ENCODE results near the gene GCHFR.

GCHFR gene

DNA sequence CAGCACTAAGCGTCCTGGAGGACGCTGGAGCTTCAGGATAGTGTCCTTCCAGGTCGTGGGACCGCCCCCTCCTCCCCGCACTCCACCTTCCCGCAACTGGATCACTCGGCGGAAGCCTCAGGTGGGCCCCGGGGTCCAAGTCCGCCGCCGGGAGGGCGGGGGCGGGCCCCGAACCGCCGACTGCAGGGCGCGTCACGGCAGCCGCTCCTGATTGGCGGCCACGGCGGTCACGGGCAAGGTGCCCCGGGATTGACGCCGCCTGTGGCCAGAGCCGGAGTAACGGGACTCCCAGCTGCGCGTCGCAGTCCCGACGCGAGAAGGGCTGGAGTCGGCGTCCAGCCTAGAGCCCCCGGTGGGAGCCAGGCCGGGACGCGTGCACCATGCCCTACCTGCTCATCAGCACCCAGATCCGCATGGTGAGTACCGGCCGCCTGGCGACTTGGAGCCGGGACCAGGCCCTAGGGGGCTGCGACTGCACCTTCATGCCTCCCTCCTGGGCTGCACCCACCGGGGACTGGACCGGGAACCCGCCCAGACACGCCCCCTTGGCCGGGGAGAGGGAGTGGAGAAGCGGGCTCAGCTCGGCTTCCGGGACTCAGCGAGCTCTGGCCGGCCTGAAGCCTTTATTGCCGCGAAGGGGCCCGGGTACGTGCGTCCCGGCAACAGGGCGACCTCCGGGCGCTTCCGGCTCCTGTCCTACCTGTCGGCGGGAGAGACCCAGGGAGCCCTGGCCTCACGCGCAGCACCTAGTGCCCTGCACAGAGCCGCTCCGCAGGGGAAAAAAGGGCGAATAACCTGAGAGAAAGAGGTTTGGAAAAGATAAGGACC is at the start of gene GCHFR:
Gene GCHFR, plus strand, starts transcription at position 268 of the 828 bp plus-strand sequence. Its CDS starts 113 bp downstream, at position 381.
- no peak for DNase-seq

DNA sequence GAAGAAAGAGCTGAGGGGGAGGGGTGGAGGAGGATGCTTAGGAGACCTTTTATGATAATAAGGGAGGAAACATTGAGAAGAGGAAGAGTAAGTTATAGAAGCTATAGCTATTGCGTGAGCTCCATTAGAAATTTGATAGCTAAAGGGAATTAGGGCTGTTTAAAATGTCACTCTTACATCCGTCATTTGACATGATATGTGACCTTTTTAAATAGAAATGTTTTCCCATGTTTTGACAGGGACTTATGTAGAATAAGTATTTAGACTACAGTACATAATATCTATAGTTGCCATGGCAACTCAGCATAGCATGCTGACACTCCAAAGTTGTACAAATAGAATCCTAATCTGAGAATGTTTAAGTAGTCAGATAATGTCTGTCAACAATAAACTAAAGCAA is 49.7 kb upstream of the GCHFR start:
- no peak for DNase-seq

DNA sequence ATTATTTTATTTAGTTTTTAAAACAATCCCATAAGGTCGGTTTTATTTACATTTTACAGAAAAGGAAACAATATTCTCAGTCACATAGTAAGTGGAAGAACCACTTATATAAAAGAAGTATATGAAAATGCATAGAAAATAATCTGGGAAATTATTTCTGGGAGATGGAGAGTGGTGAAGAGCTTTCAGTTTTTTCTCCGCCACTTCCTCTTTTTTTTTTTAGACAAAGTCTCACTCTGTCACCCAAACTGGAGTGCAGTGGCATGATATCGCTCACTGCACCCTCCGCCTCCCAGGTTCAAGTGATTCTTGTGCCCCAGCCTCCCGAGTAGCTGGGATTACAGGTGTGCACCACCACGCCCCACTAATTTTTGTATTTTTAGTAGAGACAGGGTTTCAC is 47.7 kb upstream of the GCHFR start:
- DNase-seq: no peak

DNA sequence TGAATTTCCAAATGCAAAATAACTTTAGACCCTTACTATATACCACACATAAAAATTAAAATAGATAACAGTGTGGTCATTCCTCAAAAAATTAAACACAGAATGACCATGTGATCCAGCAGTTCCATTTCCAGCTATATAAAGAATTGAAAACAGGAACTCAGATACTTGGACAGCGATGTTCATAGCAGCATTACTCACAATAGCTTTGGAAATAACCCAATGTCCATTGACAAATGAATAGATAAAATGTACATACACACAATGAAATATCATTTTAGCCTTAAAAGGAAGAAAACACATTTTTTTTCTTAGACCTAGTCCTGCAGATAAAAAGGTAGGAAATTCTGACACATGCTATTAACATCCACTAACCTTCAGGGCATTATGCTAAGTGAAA is 42.2 kb upstream of the GCHFR start:
- no peak for DNase-seq

DNA sequence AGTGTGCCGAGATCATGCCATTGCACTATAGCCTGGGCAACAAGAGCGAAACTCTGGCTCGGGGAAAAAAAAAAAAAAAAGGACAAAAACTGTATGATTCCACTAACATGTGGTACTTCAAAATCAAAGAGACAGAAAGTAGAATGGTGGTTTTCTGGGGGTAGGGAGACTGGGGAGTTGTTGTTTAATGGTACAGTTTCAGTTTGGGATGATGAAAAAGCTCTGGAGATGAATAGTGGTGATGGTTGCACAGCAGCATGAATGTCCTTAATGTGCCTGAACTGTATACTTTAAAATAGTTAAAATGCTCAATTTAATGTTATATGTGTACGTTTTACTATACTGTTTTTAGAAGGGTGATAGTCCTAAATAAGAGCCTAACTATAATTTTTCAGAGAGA is 41.5 kb upstream of the GCHFR start:
- no peak for DNase-seq

DNA sequence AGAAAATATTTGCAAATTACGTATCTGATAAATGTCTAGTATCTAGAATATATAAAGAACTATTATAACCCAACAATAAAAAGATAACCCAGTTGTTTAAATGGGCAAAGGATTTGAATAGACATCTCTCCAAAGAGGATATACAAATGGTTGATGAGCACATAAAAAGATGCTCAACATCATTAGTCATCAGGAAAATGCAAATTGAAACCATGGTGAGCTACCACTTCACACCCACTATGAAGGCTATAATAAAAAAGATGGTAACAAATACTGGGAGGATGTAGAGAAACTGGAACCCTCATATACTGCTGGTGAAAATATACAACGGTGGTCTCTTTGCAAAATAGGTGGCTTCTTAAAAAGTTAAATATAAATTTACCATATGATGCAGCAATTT is 40.9 kb upstream of the GCHFR start:
- no peak for DNase-seq

DNA sequence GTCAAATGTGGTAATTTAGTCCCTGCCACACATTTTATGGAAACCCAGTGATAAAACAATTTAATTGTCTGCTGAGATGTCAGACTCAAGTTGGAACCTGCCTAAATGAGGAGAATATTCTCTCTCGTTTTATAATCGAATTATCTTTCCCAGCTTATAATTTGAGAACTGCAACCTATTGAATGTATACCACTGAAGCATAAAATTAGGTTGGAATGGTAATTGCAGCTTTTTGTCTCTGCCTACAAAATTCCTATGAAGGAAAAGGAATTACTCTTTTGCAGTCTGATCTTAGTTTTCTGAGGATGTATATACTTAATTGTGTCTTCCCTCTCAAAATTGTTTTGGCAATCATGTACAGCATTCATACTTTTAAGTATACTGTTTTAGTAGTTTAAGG is 39.9 kb upstream of the GCHFR start:
- DNase-seq: no peak

DNA sequence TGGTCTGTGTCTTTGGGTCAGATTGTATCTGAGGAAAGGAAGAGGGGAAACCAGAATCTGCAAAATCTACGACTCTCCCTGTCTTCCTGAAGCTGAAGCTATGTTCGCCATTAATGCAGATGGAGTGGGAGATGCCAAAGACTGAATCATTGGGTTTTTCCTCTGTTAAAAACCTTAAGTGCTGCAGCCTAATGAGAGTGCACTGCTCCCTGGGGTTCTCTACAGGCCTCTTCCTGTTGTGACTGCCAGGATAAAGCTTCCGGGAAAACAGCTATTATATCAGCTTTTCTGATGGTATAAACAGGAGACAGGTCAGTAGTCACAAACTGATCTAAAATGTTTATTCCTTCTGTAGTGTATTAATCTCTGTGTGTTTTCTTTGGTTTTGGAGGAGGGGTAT is 32.8 kb upstream of the GCHFR start:
- DNase-seq: no peak

DNA sequence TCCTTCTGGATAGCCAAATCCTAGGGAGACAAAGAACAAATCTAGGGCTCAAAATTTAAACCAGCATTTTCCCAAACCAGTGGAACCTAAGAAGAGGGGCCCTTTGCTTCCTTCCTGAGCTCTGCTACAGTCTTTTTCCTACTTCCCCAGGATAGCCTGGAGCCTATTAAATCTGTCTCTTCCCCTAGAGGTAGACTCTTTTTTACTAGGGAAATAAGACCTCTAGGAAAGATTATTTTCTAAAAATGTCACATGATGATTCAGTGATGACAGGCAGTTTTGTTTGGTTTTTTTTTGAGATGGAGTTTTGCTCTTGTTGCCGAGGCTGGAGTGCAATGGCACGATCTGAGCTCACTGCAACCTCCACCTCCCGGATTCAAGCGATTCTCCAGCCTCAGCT is 27.3 kb upstream of the GCHFR start:
- DNase-seq: no peak

DNA sequence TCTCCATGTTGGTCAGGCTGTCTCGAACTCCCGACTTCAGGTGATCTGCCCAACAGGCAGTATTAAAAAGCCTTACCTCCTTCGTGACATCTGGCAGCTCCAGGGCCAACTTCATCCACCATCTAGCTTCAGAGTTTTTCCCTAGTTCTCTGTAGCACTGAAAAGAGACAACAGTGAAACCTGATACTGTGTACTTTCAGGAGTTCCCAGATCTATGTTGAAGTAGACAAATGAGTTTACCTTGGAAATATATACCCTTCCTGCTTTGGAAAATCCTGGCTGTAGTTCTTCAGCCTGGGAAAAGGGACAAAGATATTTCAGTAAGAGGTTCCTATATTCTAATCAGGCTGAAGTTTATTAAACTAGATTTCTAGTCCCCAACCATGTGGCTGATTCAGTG is 26.8 kb upstream of the GCHFR start:
- no peak for DNase-seq

DNA sequence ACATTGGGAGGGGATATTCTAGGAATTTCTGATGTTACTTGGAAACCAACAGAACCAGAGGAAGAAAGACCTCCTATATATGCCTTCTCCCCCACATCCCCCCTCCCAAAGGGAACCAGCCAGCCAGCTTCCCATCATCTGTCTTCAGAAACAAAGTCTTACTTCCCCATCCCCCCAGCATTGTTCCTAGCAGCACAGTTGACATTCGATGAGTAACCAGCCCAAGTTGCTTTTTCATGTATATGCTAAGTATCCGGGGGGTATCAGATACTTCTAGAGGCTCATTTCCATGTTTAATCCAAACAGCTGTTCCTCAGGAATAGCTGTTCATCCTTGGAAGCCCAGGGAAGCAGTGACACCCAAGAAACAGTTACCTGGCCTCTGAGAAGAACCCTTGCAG is 24.8 kb upstream of the GCHFR start:
- no peak for DNase-seq

DNA sequence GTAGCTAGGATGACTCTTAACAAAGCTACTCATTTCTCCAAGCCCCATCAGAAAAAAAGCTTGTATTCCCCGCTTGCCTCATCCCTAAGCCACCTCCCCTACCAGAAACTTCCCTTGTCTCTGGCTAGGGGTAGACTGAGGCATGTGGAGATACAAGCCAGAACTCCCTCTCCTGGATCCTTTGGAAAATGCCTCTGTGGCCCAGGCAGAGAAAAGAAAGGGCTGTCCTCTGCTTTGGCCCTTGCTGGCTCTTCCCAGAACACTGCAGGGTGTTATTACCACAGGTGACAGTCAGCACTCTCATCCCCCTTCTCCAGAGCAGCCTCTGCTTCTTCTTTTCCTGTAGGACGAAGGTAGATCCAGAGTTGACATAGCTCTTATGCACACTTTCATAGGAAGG is 24.0 kb upstream of the GCHFR start:
- DNase-seq: no peak

DNA sequence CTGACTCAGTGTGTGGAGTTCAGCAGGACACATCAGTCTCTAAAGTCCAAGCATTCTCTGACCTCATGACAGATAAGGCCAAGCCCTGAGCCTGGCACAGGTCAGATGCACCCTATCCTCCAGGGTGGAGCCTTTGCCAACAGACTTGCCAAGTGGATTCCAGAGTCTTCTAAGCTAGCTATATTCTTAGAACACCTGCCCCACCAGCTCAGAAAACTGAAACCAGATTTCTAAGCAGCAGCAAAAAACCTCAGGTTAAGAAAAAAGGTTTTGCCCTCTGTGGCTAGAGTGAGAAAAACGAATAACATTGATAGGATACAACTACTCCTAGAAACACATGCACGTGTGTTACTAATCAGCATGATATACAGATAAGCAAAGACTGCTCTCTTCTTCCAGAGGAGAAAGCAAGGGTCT is 20.4 kb upstream of the GCHFR start:
- DNase-seq: no peak

DNA sequence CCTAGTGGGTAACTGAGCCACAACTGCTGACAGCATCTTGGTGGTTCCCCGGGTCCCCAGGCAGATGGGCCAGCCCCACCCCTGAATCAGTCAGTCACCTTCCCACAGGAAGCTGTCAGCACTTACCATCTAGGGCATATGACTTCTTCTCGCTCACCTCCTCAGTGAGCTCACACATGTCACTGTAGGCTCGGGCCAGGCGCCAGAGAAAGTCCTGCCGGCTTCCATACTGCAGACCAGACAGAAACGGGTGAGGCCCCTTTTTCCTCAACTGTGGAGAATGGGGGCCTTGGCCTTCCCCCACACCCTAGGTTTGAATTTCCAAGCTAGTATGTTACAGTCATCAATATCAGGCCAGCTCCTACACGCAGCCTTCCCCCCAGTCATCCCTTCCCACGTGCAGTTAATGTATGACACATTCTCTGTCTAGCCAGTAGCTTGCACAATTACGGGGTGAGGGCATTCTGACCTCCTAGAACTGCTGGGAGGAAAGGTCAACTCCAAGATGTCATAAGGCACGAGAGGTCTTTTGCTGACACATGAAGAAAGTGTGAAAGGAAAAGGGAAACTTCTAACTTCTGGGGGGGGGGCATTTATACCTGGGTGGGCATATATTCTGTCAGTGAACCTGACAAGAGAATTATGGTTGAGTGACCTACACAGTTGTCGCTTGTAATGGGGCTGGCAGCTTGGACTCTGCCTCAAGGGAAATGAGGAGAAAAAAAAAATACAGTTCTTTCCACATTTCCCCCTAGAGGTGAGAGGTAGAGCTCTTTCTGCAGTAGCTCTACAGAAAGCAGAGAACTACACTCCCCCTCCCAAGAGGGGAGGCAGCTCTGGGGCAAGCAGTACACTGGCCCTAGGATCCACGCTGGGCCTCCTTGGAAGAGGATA is 19.7 kb upstream of the GCHFR start:
- DNase-seq: no peak

DNA sequence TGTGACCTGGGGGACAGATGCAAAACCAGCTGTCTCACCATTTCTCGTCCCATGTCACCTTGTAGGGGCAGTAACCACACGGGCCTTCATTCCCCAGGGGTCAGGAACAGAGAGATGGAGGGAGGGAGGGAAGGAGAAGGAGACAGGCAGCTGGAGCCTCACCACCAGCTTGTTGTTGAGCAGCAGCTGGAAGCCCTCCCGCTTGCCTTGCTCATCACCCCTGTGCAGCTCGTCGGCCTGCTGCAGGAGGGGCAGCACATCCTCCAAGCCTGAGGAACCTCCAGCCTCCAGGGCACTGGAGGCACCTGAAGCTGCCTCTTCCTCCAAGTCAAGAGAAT is 19.1 kb upstream of the GCHFR start:
- no peak for DNase-seq

DNA sequence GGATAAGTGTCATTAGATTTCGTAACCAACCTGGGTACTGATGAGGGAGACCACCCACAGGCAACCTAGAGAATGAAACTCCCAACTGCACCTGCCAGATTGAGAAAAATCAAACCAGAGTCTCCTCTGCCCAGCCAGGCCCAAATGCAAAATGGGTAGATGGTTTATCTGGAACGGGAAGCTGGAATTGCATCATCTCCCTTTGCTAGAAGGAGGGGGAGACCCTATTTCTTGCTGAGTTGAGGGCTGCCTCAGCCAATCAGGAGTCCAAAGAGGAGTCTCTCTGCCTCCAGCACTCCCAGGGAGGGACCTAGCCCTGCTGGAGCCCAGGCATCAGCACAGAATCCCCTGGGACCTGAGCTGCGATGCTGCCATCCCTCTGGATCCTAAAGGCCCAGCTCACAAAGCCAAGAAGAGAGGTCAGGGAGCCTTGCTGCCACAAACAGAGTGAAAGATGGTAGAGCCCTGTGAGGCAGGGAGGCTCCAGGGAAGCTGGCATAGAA is 16.9 kb upstream of the GCHFR start:
- DNase-seq: no peak

DNA sequence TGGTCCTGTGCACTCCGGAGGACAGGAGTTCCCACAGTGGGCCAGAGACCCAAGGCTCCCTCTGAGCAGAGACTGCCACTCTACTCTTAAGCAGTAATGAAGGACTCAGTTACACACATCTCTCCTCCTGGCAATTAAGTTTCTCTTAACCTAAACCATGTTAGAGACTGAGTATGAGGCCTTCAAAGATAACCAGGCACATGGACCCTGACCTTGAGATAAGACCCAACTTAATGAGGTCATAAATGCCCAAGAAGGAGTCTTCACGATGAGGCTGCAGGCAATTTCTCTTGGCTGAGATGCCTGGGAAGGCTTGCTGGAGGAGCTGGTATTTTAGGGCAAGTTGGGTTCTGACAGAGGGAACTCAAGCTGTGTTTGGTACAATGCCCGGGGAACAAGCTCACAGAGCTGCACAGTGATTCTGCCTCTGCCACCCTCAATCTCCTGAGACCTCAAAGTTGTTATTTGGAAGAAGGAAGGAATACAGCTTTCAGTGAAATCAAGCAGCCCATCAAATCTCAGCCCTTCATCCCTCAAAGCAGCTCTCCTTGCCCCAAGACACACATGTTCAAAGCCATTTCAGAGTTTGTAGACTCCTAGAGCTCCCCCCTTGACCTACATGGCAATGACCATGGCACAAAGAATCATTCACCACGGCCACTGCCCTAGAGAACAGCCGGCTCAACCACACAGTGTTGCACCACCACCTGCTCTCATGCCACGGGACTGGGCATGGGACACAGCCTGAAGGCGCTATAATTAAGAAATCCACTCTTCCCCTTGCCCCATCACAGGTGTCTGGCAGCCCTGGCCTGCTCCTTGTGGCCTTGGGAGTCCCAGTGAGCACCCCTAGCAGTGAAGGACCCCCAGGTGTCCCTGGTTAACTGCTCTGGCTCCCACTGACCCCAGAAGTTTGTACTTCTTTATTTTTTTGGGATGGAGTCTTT is 15.9 kb upstream of the GCHFR start:
- no peak for DNase-seq

DNA sequence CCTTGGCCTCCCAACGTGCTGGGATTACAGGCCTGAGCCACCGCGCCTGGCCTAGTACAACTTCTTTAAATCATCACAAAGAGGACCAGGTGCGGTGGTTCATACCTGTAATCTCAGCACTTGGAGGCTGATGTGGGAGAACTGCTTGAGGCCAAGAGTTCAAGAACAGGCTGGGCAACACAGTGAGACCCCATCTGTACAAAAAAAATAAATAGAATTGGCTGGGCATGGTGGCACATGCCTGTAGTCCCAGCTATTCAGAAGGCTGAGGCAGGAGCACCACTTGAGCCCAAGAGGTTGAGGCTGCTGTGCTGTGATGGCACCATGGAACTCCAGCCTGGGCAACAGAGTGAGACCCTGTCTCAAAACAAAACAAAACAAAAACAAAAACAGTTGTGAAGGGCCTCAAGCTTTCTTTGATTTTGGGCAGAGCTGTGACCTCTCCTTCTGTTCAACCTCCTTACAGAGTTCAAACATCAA is 14.7 kb upstream of the GCHFR start:
- DNase-seq: no peak

DNA sequence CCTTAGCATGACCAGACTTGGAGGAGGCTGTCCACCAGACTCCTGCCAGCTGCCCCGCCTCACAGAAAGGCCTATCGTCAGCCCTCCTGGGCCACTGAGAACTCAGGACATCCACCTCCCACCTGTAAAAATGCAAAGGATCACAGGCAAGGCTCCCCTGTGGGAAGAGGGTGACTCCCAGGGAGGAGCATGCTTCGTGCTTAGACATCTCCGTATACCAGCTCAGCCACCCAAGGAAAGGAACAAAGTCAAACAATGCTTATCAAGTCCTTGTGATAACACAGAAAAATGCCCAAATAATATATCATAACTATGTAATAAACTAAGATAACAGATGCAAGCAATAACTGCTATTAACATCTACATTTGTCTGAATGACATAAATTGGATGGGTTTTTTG is 13.0 kb upstream of the GCHFR start:
- no peak for DNase-seq

DNA sequence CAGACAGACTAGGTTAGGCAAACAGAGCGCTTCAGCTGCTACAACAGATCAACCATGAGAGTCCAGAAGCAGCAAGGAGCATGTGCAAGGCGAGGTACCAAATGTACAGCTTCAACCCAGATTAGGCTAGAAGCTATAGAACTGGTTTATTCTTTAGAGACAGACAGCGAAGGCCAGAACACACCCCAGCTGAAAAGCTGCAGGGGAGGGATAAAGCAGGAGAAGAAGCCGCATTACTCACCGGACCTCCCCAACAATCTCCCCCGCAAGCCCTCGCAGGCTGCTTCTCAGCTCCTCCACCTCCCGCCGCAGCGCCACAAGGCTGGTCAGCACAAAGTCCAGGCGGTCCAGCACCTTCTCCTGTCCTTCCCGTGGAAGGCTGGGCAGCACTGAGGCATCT is 12.1 kb upstream of the GCHFR start:
- no peak for DNase-seq

DNA sequence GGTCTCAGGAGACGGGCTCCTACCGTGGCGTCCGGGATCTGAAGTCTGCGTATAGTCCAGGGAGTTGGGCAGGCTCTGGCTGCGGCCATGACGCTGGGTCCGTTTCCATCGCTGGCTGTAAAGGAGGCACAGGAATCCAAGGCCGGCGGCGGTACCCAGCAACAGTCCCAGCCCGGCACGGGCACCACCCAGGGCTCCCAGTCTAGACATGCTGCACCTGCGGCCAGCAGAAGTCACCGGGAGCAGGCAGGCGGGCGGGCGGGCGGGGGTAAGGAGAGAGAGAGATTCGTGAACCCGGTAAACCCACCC is 9.3 kb upstream of the GCHFR start:
- no peak for DNase-seq

DNA sequence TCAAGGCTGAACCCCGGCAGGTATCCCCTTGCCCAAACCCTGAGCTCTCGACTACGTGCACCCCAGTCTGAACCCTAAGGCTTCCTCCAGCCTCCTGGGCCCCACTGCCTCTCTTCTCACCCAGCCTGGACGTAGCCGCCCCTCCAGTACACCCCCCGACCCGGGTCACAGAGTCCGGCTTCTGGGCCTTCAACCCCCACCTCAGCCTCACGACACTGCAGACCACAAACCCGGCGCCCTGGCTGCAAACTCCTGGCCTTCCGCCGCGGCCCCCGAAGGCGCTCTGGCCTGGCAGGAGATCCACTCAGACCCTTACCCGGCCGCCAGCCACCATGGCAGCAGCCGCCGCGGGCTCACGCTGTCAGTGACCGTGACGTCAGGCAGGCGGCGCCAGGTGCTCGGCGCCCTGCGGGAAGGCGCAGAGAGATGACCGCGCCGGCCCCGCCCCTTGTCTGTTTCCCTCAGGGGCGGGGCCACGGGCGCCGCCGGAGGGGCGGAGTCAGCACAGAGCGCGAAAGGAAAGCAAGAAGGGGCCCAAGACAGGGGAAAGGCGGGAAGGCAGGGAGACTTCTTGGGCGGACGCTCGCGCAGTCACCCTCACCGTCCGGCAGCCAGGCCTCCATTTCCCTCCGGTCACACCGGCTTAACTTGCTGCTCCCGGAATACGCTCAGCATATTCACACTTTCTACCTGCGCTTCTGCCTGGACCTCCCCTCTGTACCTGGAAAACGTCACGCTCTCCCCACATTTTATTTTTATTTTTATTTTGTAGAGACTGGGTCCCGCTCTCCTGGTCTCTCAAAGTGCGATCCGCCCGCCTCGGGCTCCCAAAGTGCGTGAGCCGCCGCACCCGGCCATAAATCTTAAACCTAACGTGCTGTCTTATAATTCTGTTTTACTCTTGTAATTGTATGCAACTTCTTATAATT is 8.7 kb upstream of the GCHFR start, which contains the start of gene RMDN3:
Gene RMDN3, minus strand, starts transcription at position 372 of the 929 bp plus-strand sequence. CDS start 471 bp downstream, outside the sequence.
- peak; percentile 64 for DNase-seq
